K562 (cell line): Measurements from ENCODE around the gene IP6K1. TPM values are rescaled to one million over a fixed set of nuclear protein-coding genes. Genes with fewer than 3 reads are reported as not detected.

Experiments
- ATAC-seq: fragments of 200-7000 bp; cut with Tn5 transposase; 3 replicates; pipeline ENCODE4 v1.9.1; 2020; ENCODE audit warnings: moderate library complexity
- BruUV-seq: library from RNA; stranded (reverse); fragments of 400-500 nt; replicated peaks from 2 replicates; lab custom pipeline; 2021; lab: Mats Ljungman, UMichigan
- CTCF ChIA-PET: fragments of 300-600 bp; formaldehyde crosslinking; extraction: SDS; loops from one replicate; lab custom pipeline; 2021; ENCODE audit warnings: low intra/inter-chr PET ratio; lab: Yijun Ruan, JAX
- POLR2A ChIA-PET: fragments of 300-600, 350-650 bp; sonication (Branson Sonifier 250); formaldehyde crosslinking; extraction: SDS; loops from one replicate; lab custom pipeline; 2021; ENCODE audit warnings: antibody characterized with exemption, inconsistent platforms; lab: Yijun Ruan, JAX
- DNase-seq, 4 experiments: peaks; one replicate each; pipeline versions ENCODE4 v3.0.0 to v3.0.0-alpha.2; 2011 to 2018; ENCODE audit warnings: low spot score in 3 of 4, mixed read lengths in 3 of 4; ENCODE audit errors: extremely low read depth in 1 of 4
- FAIRE-seq: peaks from 2 replicates; lab custom pipeline; 2011; peaks lifted over from hg19 to GRCh38; lab: Jason Lieb, UNC
- H2AFZ ChIP-seq: 2 replicates; pipeline ENCODE4 v1.6.0; 2011; ENCODE audit warnings: low read depth, low read length, control low read depth, inconsistent platforms
- H3K27ac ChIP-seq: fragments of 200-600 bp; 3 replicates; pipeline ENCODE4 v1.8.0; 2011; ENCODE audit warnings: low read depth, mild to moderate bottlenecking, control low read depth, inconsistent platforms, low read length, moderate library complexity, mixed read lengths; ENCODE audit errors: extremely low read depth
- H3K27me3 ChIP-seq, 2 experiments: fragments of 300-600 bp in 1 of 2; 2 replicates in 1 of 2; 3 replicates in 1 of 2; pipeline versions ENCODE4 v1.6.0 to v1.8.0; 2011; ENCODE audit warnings: inconsistent platforms in 2 of 2, low read length in 2 of 2, mild to moderate bottlenecking in 1 of 2, mixed read lengths in 1 of 2, moderate library complexity in 1 of 2; ENCODE audit not compliant: control insufficient read depth in 2 of 2, insufficient read depth in 2 of 2
- H3K36me3 ChIP-seq: fragments of 300-600 bp; 3 replicates; pipeline ENCODE4 v1.8.0; 2011; ENCODE audit warnings: mild to moderate bottlenecking, low read length, inconsistent platforms; ENCODE audit not compliant: control insufficient read depth, insufficient read depth
- H3K4me1 ChIP-seq, 2 experiments: fragments of 200-600 bp in 1 of 2; replicated peaks in 1 of 2; 2 replicates in 1 of 2; 3 replicates in 1 of 2; pipeline versions ENCODE4 v1.5.1 to v1.8.0; 2011; ENCODE audit warnings: inconsistent platforms in 2 of 2, low read length in 2 of 2, mild to moderate bottlenecking in 1 of 2, mixed read lengths in 1 of 2, moderate library complexity in 1 of 2; ENCODE audit not compliant: control insufficient read depth in 2 of 2, insufficient read depth in 2 of 2
- H3K4me2 ChIP-seq: 2 replicates; pipeline ENCODE4 v1.6.1; 2011; ENCODE audit warnings: low read length, control low read depth, inconsistent platforms, mixed read lengths; ENCODE audit not compliant: insufficient read depth
- H3K4me3 ChIP-seq: fragments of 200-600 bp; sonication (generic), shearing (Covaris generic); 2 replicates; pipeline ENCODE4 v1.5.1; 2016; ENCODE audit warnings: control low read depth, inconsistent platforms
- H3K79me2 ChIP-seq: fragments of 200-600 bp; 3 replicates; pipeline ENCODE4 v1.8.0; 2011; ENCODE audit warnings: low read length, inconsistent platforms; ENCODE audit not compliant: control insufficient read depth, insufficient read depth
- H3K9ac ChIP-seq, 2 experiments: 2 replicates each; pipeline versions ENCODE4 v1.6.0 to v1.6.1; 2011; ENCODE audit warnings: low read depth in 2 of 2, low read length in 2 of 2, control low read depth in 1 of 2, inconsistent platforms in 1 of 2, mild to moderate bottlenecking in 1 of 2, mixed read lengths in 1 of 2; ENCODE audit not compliant: insufficient read depth in 1 of 2
- H3K9me1 ChIP-seq: one replicate; pipeline ENCODE4 v1.6.0; 2011; ENCODE audit warnings: inconsistent platforms, mild to moderate bottlenecking, low read length, moderate library complexity; ENCODE audit not compliant: control insufficient read depth, insufficient read depth
- H3K9me3 ChIP-seq: replicated peaks from 2 replicates; pipeline ENCODE4 v1.5.1; 2011; ENCODE audit warnings: low read depth, low read length, inconsistent platforms; ENCODE audit not compliant: control insufficient read depth, insufficient read depth
- H4K20me1 ChIP-seq: replicated peaks from 2 replicates; pipeline ENCODE4 v1.6.1; 2011; ENCODE audit warnings: low read length, inconsistent platforms, mixed read lengths; ENCODE audit not compliant: control insufficient read depth, insufficient read depth
- C11orf30 ChIP-seq: fragments of 450-650 bp; IDR thresholded peaks from 2 replicates; pipeline ENCODE4 v1.6.1; 2016; ENCODE audit warnings: low read depth, mild to moderate bottlenecking
- E2F6 ChIP-seq, 2 experiments: IDR thresholded peaks; 2 replicates each; pipeline ENCODE4 v1.6.1; 2011; ENCODE audit warnings: borderline replicate concordance in 1 of 2, control low read depth in 1 of 2, low read depth in 1 of 2, low read length in 1 of 2, mild to moderate bottlenecking in 1 of 2, mixed read lengths in 1 of 2, moderate library complexity in 1 of 2; ENCODE audit not compliant: insufficient read depth in 1 of 2, insufficient read length in 1 of 2, poor library complexity in 1 of 2, severe bottlenecking in 1 of 2; ENCODE audit errors: extremely low read depth in 1 of 2
- EHMT2 ChIP-seq: fragments of 450-650 bp; IDR thresholded peaks from 2 replicates; pipeline ENCODE4 v1.6.1; 2018; ENCODE audit warnings: antibody characterized with exemption
- HDAC8 ChIP-seq: fragments of 450-650 bp; IDR thresholded peaks from 2 replicates; pipeline ENCODE4 v1.6.1; 2016; ENCODE audit warnings: mild to moderate bottlenecking, missing genetic modification characterization, moderate library complexity, missing compliant biosample characterization
- NCOA1 ChIP-seq: fragments of 450-650 bp; IDR thresholded peaks from 2 replicates; pipeline ENCODE4 v1.6.1; 2016; ENCODE audit warnings: low read depth
- NR2C2 ChIP-seq, 2 experiments: fragments of 200-800 bp in 1 of 2; sonication (Bioruptor generic) in 1 of 2; sonication (generic) in 1 of 2; formaldehyde crosslinking in 1 of 2; IDR thresholded peaks; 2 replicates each; pipeline versions ENCODE4 v1.6.1 to v1.8.0; 2016 to 2022; ENCODE audit warnings: mild to moderate bottlenecking in 1 of 2, missing compliant biosample characterization in 1 of 2, missing genetic modification characterization in 1 of 2, missing genetic modification reagents in 1 of 2
- RAD21 ChIP-seq, 2 experiments: fragments of 250-450 bp in 1 of 2; fragments of 450-650 bp in 1 of 2; sonication (Bioruptor Pico) in 1 of 2; formaldehyde crosslinking in 1 of 2; IDR thresholded peaks in 1 of 2; conservative IDR thresholded peaks in 1 of 2; 2 replicates each; pipeline versions ENCODE4 v1.4.0 to v1.8.0; 2020 to 2022; ENCODE audit warnings: mild to moderate bottlenecking in 2 of 2, moderate library complexity in 1 of 2
- USF2 ChIP-seq: sonication (generic); formaldehyde crosslinking; IDR thresholded peaks from 2 replicates; pipeline ENCODE4 v1.5.0; 2020; ENCODE audit warnings: missing genetic modification reagents
- ZFP30 ChIP-seq: fragments of 250-450 bp; sonication (Bioruptor Pico); IDR thresholded peaks from 2 replicates; pipeline ENCODE4 v1.8.0; 2022; ENCODE audit warnings: moderate library complexity, mild to moderate bottlenecking, inconsistent platforms, borderline replicate concordance
- ZNF184 ChIP-seq: sonication (generic); formaldehyde crosslinking; IDR thresholded peaks from 2 replicates; pipeline ENCODE4 v1.5.0; 2020; ENCODE audit warnings: missing genetic modification reagents
- ZNF217 ChIP-seq: sonication (generic); formaldehyde crosslinking; IDR thresholded peaks from 2 replicates; pipeline ENCODE4 v1.8.0; 2022; ENCODE audit warnings: mild to moderate bottlenecking, missing genetic modification reagents
- ZNF395 ChIP-seq: fragments of 200-800 bp; sonication (Bioruptor generic); IDR thresholded peaks from 2 replicates; pipeline ENCODE4 v1.6.1; 2017; ENCODE audit warnings: missing genetic modification characterization, missing compliant biosample characterization
- ZNF780A ChIP-seq: fragments of 250-450 bp; sonication (Bioruptor Pico); IDR thresholded peaks from 2 replicates; pipeline ENCODE4 v1.5.0; 2021; ENCODE audit warnings: mild to moderate bottlenecking
- WGBS: fragments of 100-300 bp; shearing (Covaris generic); methylation state at CpG from one replicate; pipeline ENCODE4 v1.1.6; 2016; ENCODE audit warnings: low coverage, mixed read lengths; ENCODE audit not compliant: insufficient coverage; ENCODE audit errors: missing lambda C conversion rate; 5-methylcytosine and 5-hydroxymethylcytosine counted together
- in situ Hi-C: fragments of 300-500 bp; cut with MboI; formaldehyde crosslinking; loops from 4 replicates; pipeline ENCODE4 v1.15.0; 2018; ENCODE audit warnings: inconsistent platforms, mixed read lengths
- intact Hi-C: fragments of 100-400 bp; cut with micrococcal nuclease; formaldehyde crosslinking; loops from 2 replicates; pipeline ENCODE4 v1.14.2; 2022
- polyA plus RNA-seq, 8 experiments: library from polyadenylated mRNA; depleted of rRNA in 4 of 8; stranded (reverse) in 5 of 8; unstranded in 3 of 8; fragments of >200 nt; fragmentation: Nextera tagmentation in 2 of 8; fragmentation: Illumina TruSeq in 1 of 8; extraction: Ambion mirVana in 2 of 8; extraction: Trizol in 1 of 8; gene quantifications; 2 replicates each; pipeline versions ENCODE4 v1.2.1 to v1.2.3, GENCODE V29; 2011 to 2014; ENCODE audit warnings: inconsistent platforms in 1 of 8, missing spikeins in 1 of 8
- total RNA-seq, 7 experiments: library from RNA; depleted of rRNA in 6 of 7; stranded (reverse); fragments of >200 nt in 6 of 7; fragmentation: Illumina TruSeq in 2 of 7; extraction: Trizol in 2 of 7; gene quantifications; 2 replicates each; pipeline versions ENCODE4 v1.2.1 to v1.2.3, GENCODE V29; 2011 to 2021; ENCODE audit warnings: low replicate concordance in 1 of 7
- TF ChIP-seq, protein P1 (sequence below): fragments of 450-650 bp; formaldehyde crosslinking; conservative IDR thresholded peaks from 2 replicates; pipeline ENCODE4 v1.4.0; 2022; ENCODE audit warnings: mild to moderate bottlenecking, missing genetic modification characterization

IP6K1 gene
- total and polyA plus RNA-seq, 9 of the 15 experiments (the other 6 are each of a cell fraction or from before 2014, with no cell fraction given): 0.46 to 29.2 (median 13.1) TPM

DNA sequence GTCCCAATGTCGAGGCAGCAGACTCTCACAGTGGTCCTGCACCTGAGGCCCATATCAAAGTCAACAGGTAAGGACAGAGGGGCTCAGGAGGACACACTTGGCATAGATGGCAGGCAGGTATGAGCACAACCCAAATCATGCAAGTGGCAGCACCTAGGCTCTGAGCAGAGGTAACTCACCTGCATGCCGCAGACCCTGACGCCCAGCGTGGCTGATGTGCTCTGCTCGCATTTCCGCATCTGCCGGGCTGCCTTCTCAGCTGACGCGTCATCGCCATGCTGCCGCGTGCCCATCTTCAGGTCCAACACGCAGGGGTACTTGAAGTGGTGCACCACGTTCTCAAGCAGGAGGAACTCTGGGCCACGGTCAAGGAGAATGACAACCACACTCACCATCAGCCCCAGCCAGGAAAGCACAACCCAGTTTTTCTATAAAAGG lies 58.4 kb downstream of the IP6K1 start:
- DNase-seq (no peak), FAIRE-seq (no peak), ATAC-seq (no peak)
- Histone ChIP-seq H2AFZ (no peak overlapping the region), H3K4me1 (peaks cover 2 to 19% of the 10 kb centered on the region in 2 experiments; a peak in 4 of 5 replicates), H3K4me2 (no peak overlapping the region), H3K9ac (no peak overlapping the region), H3K27ac (no peak overlapping the region), H3K36me3 (peaks cover 63% of the 10 kb centered on the region), H3K79me2 (peaks cover 8% of the 10 kb centered on the region), H4K20me1 (no peaks in the 10 kb centered on the region), H3K9me3 (no peaks in the 10 kb centered on the region), H3K4me3 (no peak overlapping the region), H3K27me3 (no peaks in the 10 kb centered on the region), H3K9me1 (no peaks in the 10 kb centered on the region)
- 94% methylated on average over 9 of the region's 15 CpGs for WGBS
- in situ Hi-C loops: no loop called here
- POLR2A ChIA-PET: interaction anchor here (1.3 to 1.4 kb wide), 2 partner anchors 16 to 58 kb away, joined by 3 to 5 read pairs; partner anchors contain the start of gene IP6K1
- no TSS peak for BruUV-seq
- CTCF ChIA-PET: no interaction called here
- intact Hi-C loops: no loop called here
- TF ChIP-seq HDAC8 (tag) (no peak), NCOA1 (no peak), E2F6 (IDR thresholded peaks at IDR 0.05; ENCODE audit: borderline replicate concordance in 1 of 2, extremely low read depth in 1 of 2, insufficient read depth in 1 of 2, insufficient read length in 1 of 2, low read depth in 1 of 2, low read length in 1 of 2, poor library complexity in 1 of 2, severe bottlenecking in 1 of 2) (no peak), RAD21 (CRISPR knock-in tag; conservative IDR thresholded peaks at IDR 0.05 in 1 of 2, IDR thresholded peaks at IDR 0.05 in 1 of 2) (no peak), C11orf30 (no peak), USF2 (CRISPR knock-in tag) (no peak), NR2C2 (CRISPR knock-in tag; IDR thresholded peaks at IDR 0.05) (no peak), NR2C2 (tag; IDR thresholded peaks at IDR 0.05) (no peak), ZNF184 (CRISPR knock-in tag) (no peak), ZFP30 (no peak), ZNF217 (CRISPR knock-in tag) (no peak), ZNF780A (CRISPR knock-in tag) (no peak), EHMT2 (no peak), ZNF395 (CRISPR knock-in tag) (no peak)
- TF ChIP-seq, protein P1, sequence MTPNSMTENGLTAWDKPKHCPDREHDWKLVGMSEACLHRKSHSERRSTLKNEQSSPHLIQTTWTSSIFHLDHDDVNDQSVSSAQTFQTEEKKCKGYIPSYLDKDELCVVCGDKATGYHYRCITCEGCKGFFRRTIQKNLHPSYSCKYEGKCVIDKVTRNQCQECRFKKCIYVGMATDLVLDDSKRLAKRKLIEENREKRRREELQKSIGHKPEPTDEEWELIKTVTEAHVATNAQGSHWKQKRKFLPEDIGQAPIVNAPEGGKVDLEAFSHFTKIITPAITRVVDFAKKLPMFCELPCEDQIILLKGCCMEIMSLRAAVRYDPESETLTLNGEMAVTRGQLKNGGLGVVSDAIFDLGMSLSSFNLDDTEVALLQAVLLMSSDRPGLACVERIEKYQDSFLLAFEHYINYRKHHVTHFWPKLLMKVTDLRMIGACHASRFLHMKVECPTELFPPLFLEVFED (CRISPR knock-in tag): no peak
